GM23338 (cell line): ENCODE data around the gene STK36. TPM values are rescaled to one million over a fixed set of nuclear protein-coding genes. Genes with fewer than 3 reads are reported as not detected.

ENCODE experiments used
- ATAC-seq: fragments of 200-7000 bp; cut with Tn5 transposase; 3 replicates; pipeline ENCODE4 v1.9.1; 2020
- DNase-seq: peaks from one replicate; pipeline ENCODE4 v3.0.0-alpha.2; 2015; ENCODE audit warnings: low spot score
- H2AFZ ChIP-seq: fragments of 200-600 bp; sonication (generic); 2 replicates; pipeline ENCODE4 v1.8.0; 2016; ENCODE audit warnings: antibody characterized with exemption, mild to moderate bottlenecking, moderate library complexity
- H3F3A ChIP-seq: fragments of 200-600 bp; sonication (generic); replicated peaks from 2 replicates; pipeline ENCODE4 v1.8.0; 2017; ENCODE audit warnings: antibody characterized with exemption, mixed run types, low read depth
- H3K27ac ChIP-seq: fragments of 200-600 bp; sonication (generic); 2 replicates; pipeline ENCODE4 v1.6.1; 2016; ENCODE audit warnings: low read depth
- H3K27me3 ChIP-seq: fragments of 200-600 bp; sonication (generic); 2 replicates; pipeline ENCODE4 v1.8.0; 2016; ENCODE audit warnings: mild to moderate bottlenecking, mixed run types, moderate library complexity; ENCODE audit not compliant: insufficient read depth
- H3K36me3 ChIP-seq: fragments of 200-600 bp; sonication (generic); 2 replicates; pipeline ENCODE4 v1.8.0; 2016; ENCODE audit warnings: mild to moderate bottlenecking; ENCODE audit not compliant: insufficient read depth
- H3K4me1 ChIP-seq: fragments of 200-600 bp; sonication (generic); 2 replicates; pipeline ENCODE4 v1.8.0; 2016; ENCODE audit warnings: mild to moderate bottlenecking, moderate library complexity; ENCODE audit not compliant: insufficient read depth
- H3K4me2 ChIP-seq: fragments of 200-600 bp; sonication (generic); 2 replicates; pipeline ENCODE4 v1.7.1; 2017; ENCODE audit warnings: mixed run types
- H3K4me3 ChIP-seq: fragments of 200-600 bp; sonication (generic); 2 replicates; pipeline ENCODE4 v1.6.1; 2016; ENCODE audit warnings: mixed run types
- H3K79me2 ChIP-seq: fragments of 200-600 bp; sonication (generic); replicated peaks from 2 replicates; pipeline ENCODE4 v1.8.0; 2017; ENCODE audit warnings: mild to moderate bottlenecking; ENCODE audit not compliant: insufficient read depth
- H3K9me2 ChIP-seq: fragments of 200-600 bp; sonication (generic); 2 replicates; pipeline ENCODE4 v1.8.0; 2017; ENCODE audit not compliant: insufficient read depth
- H4K20me1 ChIP-seq: fragments of 200-600 bp; sonication (generic); replicated peaks from 2 replicates; pipeline ENCODE4 v1.8.0; 2017; ENCODE audit warnings: mild to moderate bottlenecking; ENCODE audit not compliant: insufficient read depth
- H3K27ac Mint-ChIP-seq: 2 replicates; pipeline ENCODE4 v1.8.0; 2020; ENCODE audit warnings: inconsistent platforms, mild to moderate bottlenecking, moderate library complexity, mixed read lengths
- H3K27me3 Mint-ChIP-seq: 3 replicates; pipeline ENCODE4 v1.8.0; 2022; ENCODE audit warnings: low read depth, mild to moderate bottlenecking, moderate library complexity, mixed read lengths, inconsistent platforms; ENCODE audit not compliant: insufficient read depth, poor library complexity
- H3K36me3 Mint-ChIP-seq: 3 replicates; pipeline ENCODE4 v1.8.0; 2021; ENCODE audit warnings: low read depth, mild to moderate bottlenecking, inconsistent platforms, moderate library complexity, mixed read lengths
- H3K4me1 Mint-ChIP-seq: 3 replicates; pipeline ENCODE4 v1.8.0; 2020; ENCODE audit warnings: mild to moderate bottlenecking, inconsistent platforms, mixed read lengths
- H3K4me3 Mint-ChIP-seq: 3 replicates; pipeline ENCODE4 v1.8.0; 2021; ENCODE audit warnings: moderate library complexity, mild to moderate bottlenecking, inconsistent platforms, mixed read lengths
- H3K9me3 Mint-ChIP-seq: 3 replicates; pipeline ENCODE4 v1.8.0; 2020; ENCODE audit warnings: moderate library complexity, mild to moderate bottlenecking, inconsistent platforms, mixed read lengths
- CREB1 ChIP-seq: fragments of 250-450 bp; sonication (Bioruptor Pico); IDR thresholded peaks from 2 replicates; pipeline ENCODE4 v1.5.0; 2020; ENCODE audit warnings: low read depth, mild to moderate bottlenecking, moderate library complexity
- EZH2 ChIP-seq: fragments of 200-600 bp; sonication (generic); IDR thresholded peaks from one replicate; pipeline ENCODE4 v1.8.0; 2017; ENCODE audit warnings: antibody characterized with exemption, mild to moderate bottlenecking, low read depth; ENCODE audit not compliant: unreplicated experiment
- EZH2phosphoT487 ChIP-seq: fragments of 200-600 bp; sonication (generic); IDR thresholded peaks from one replicate; pipeline ENCODE4 v1.8.1; 2018; ENCODE audit warnings: antibody characterized with exemption; ENCODE audit not compliant: unreplicated experiment
- JUNB ChIP-seq: IDR thresholded peaks from one replicate; pipeline ENCODE4 v1.6.1; 2016; ENCODE audit warnings: antibody characterized with exemption; ENCODE audit not compliant: unreplicated experiment
- NANOG ChIP-seq: IDR thresholded peaks from 2 replicates; pipeline ENCODE4 v1.6.1; 2016; ENCODE audit warnings: antibody characterized with exemption, borderline replicate concordance
- POLR2AphosphoS5 ChIP-seq: IDR thresholded peaks from 2 replicates; pipeline ENCODE4 v1.6.1; 2016; ENCODE audit warnings: antibody characterized with exemption, low read depth
- STAT1 ChIP-seq: IDR thresholded peaks from one replicate; pipeline ENCODE4 v1.6.1; 2016; ENCODE audit warnings: antibody characterized with exemption; ENCODE audit not compliant: unreplicated experiment
- ZNF114 ChIP-seq: fragments of 250-450 bp; sonication (Bioruptor Pico); IDR thresholded peaks from 2 replicates; pipeline ENCODE4 v1.5.0; 2020; ENCODE audit warnings: mild to moderate bottlenecking, moderate library complexity
- ZNF331 ChIP-seq: fragments of 250-450 bp; sonication (Bioruptor Pico); IDR thresholded peaks from 2 replicates; pipeline ENCODE4 v1.5.0; 2020; ENCODE audit warnings: low read depth, mild to moderate bottlenecking, moderate library complexity
- ZNF462 ChIP-seq: fragments of 250-450 bp; sonication (Bioruptor Pico); IDR thresholded peaks from 2 replicates; pipeline ENCODE4 v1.5.0; 2020; ENCODE audit warnings: mild to moderate bottlenecking, moderate library complexity
- polyA plus RNA-seq: library from polyadenylated mRNA; unstranded; fragments of >200 nt; fragmentation: Nextera tagmentation; extraction: Ambion mirVana; gene quantifications from 2 replicates; pipeline ENCODE4 v1.2.1, GENCODE V29; 2016
- total RNA-seq: library from RNA; depleted of rRNA; stranded (reverse); fragments of >200 nt; shearing (Covaris generic); gene quantifications from 2 replicates; pipeline ENCODE4 v1.2.3, GENCODE V29; 2014
- TF ChIP-seq, protein P1 (sequence below): IDR thresholded peaks from 2 replicates; pipeline ENCODE4 v1.6.1; 2016; ENCODE audit warnings: antibody characterized with exemption
- TF ChIP-seq, protein P2 (sequence below), 2 experiments: fragments of 200-600 bp in 1 of 2; sonication (generic) in 1 of 2; conservative IDR thresholded peaks; 2 replicates each; pipeline versions ENCODE4 v1.5.1 to v1.6.1; 2016 to 2017; ENCODE audit warnings: antibody characterized with exemption in 2 of 2, low read depth in 2 of 2, mild to moderate bottlenecking in 2 of 2, moderate library complexity in 1 of 2
- TF ChIP-seq, protein P3 (sequence below): IDR thresholded peaks from one replicate; pipeline ENCODE4 v1.6.1; 2018; ENCODE audit warnings: antibody characterized with exemption; ENCODE audit not compliant: unreplicated experiment

Gene STK36
- total and polyA plus RNA-seq, 2 experiments from 2014 or later = 21.2 to 26.3 TPM

DNA sequence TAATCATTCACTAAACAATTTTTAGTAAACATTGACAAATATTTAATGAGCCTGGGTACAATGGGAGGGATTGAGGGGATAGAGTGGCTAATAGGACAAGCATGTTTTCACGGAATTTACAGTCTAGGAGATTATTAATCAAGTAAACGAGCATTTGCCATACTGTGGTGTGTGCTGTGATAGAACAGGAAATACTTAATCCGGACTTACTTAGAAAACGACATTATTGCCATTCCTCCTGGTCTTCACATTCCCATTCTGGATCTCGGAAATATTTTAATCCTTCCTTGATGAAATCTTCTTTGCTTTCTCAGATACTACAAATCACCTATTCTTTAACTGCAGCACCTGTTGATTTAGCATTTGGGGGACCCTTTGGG is 39.7 kb downstream of the STK36 start:
- H3K4me2 ChIP-seq = peak overlapping the region; percentile 86
- no peaks in the 10 kb centered on the region for H3K36me3 ChIP-seq
- H3K4me1 ChIP-seq = peaks cover 11% of the 10 kb centered on the region; the same call in 1 of the 2 replicates
- H3F3A ChIP-seq = no peaks in the 10 kb centered on the region; the same call in 1 of the 2 replicates
- Mint-ChIP-seq H3K27me3 (peaks cover 12% of the 10 kb centered on the region), H3K4me1 (peaks cover 6% of the 10 kb centered on the region), H3K36me3 (peaks cover 5% of the 10 kb centered on the region), H3K4me3 (peak overlapping the region; percentile 99), H3K9me3 (peaks cover 4% of the 10 kb centered on the region; the same call in 1 of the 3 replicates), H3K27ac (no peak overlapping the region; the same call in 1 of the 2 replicates)
- no peaks in the 10 kb centered on the region for H3K27me3 ChIP-seq
- H3K4me3 ChIP-seq = peak overlapping the region; percentile 69
- DNase-seq = no peak
- H3K27ac ChIP-seq = no peak overlapping the region
- no peaks in the 10 kb centered on the region for H3K9me2 ChIP-seq
- H3K79me2 ChIP-seq = peaks cover 55% of the 10 kb centered on the region
- no peak overlapping the region; the same call in 1 of the 2 replicates for H2AFZ ChIP-seq
- ATAC-seq = no peak
- H4K20me1 ChIP-seq = peaks cover 15% of the 10 kb centered on the region; the same call in 1 of the 2 replicates
- TF ChIP-seq JUNB (no peak), CREB1 (CRISPR knock-in tag) (no peak), EZH2phosphoT487 (no peak), STAT1 (no peak), NANOG (no peak), ZNF114 (CRISPR knock-in tag) (no peak), ZNF331 (CRISPR knock-in tag) (no peak), POLR2AphosphoS5 (no peak), ZNF462 (CRISPR knock-in tag) (no peak), EZH2 (no peak)
- TF ChIP-seq, protein P1, sequence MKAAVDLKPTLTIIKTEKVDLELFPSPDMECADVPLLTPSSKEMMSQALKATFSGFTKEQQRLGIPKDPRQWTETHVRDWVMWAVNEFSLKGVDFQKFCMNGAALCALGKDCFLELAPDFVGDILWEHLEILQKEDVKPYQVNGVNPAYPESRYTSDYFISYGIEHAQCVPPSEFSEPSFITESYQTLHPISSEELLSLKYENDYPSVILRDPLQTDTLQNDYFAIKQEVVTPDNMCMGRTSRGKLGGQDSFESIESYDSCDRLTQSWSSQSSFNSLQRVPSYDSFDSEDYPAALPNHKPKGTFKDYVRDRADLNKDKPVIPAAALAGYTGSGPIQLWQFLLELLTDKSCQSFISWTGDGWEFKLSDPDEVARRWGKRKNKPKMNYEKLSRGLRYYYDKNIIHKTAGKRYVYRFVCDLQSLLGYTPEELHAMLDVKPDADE = no peak
- TF ChIP-seq, protein P2, sequence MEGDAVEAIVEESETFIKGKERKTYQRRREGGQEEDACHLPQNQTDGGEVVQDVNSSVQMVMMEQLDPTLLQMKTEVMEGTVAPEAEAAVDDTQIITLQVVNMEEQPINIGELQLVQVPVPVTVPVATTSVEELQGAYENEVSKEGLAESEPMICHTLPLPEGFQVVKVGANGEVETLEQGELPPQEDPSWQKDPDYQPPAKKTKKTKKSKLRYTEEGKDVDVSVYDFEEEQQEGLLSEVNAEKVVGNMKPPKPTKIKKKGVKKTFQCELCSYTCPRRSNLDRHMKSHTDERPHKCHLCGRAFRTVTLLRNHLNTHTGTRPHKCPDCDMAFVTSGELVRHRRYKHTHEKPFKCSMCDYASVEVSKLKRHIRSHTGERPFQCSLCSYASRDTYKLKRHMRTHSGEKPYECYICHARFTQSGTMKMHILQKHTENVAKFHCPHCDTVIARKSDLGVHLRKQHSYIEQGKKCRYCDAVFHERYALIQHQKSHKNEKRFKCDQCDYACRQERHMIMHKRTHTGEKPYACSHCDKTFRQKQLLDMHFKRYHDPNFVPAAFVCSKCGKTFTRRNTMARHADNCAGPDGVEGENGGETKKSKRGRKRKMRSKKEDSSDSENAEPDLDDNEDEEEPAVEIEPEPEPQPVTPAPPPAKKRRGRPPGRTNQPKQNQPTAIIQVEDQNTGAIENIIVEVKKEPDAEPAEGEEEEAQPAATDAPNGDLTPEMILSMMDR (conservative IDR thresholded peaks at IDR 0.05; ENCODE audit: low read depth in 2 of 2) = no peak
- TF ChIP-seq, protein P3, sequence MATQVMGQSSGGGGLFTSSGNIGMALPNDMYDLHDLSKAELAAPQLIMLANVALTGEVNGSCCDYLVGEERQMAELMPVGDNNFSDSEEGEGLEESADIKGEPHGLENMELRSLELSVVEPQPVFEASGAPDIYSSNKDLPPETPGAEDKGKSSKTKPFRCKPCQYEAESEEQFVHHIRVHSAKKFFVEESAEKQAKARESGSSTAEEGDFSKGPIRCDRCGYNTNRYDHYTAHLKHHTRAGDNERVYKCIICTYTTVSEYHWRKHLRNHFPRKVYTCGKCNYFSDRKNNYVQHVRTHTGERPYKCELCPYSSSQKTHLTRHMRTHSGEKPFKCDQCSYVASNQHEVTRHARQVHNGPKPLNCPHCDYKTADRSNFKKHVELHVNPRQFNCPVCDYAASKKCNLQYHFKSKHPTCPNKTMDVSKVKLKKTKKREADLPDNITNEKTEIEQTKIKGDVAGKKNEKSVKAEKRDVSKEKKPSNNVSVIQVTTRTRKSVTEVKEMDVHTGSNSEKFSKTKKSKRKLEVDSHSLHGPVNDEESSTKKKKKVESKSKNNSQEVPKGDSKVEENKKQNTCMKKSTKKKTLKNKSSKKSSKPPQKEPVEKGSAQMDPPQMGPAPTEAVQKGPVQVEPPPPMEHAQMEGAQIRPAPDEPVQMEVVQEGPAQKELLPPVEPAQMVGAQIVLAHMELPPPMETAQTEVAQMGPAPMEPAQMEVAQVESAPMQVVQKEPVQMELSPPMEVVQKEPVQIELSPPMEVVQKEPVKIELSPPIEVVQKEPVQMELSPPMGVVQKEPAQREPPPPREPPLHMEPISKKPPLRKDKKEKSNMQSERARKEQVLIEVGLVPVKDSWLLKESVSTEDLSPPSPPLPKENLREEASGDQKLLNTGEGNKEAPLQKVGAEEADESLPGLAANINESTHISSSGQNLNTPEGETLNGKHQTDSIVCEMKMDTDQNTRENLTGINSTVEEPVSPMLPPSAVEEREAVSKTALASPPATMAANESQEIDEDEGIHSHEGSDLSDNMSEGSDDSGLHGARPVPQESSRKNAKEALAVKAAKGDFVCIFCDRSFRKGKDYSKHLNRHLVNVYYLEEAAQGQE = no peak
